HG03342 (cell line): ENCODE measurements around the gene PLCL1.
"Not testable (repeated sequence)": the region's sequence is repeated elsewhere in the genome, so short reads cannot be mapped to it uniquely, and the experiment has no call there.

Experiments
- ATAC-seq: cut with Tn5 transposase; IDR thresholded peaks from one replicate; pipeline ENCODE4 v1.9.1; 2021; ENCODE audit warnings: mild to moderate bottlenecking, moderate library complexity; ENCODE audit not compliant: unreplicated experiment

PLCL1 gene

DNA sequence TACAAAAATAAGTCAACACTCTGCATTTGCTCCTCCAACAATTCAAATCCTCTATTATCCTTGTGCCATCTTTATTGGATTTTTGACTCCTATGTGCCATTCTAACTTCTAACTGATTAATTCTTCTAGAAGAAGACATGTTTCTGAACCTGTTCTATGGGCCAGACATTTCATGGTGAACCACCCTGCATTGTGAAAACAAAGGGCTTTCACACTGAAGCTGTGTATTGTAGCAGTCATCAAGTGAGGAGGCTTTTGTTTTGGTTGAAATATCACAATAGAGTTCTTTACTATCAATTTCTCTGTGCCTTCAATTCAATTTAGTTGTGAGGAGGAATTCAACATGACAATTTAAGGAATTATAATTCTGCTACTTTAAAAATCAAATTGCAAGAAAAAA is 357.9 kb downstream of the PLCL1 start:
- ATAC-seq, result no peak

DNA sequence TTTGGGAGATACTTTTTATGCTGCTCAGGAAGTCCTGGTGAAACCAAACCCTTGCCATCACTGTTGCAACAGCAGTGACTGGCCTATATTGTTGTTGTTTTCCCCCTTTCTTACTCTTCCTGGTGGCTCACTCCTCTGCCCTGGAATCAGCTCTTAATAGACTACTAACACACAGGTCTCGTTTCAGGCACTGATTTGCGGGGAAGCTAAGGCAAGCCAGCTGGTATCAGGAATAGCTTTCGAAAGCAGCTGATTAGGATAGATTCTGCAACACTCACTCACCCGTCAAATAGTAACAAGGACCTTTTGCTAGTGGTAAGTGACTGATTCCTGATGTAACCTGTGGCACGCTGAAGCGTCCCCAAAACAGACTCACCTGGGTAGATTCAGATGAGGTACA is 360.4 kb downstream of the PLCL1 start:
- no peak for ATAC-seq

DNA sequence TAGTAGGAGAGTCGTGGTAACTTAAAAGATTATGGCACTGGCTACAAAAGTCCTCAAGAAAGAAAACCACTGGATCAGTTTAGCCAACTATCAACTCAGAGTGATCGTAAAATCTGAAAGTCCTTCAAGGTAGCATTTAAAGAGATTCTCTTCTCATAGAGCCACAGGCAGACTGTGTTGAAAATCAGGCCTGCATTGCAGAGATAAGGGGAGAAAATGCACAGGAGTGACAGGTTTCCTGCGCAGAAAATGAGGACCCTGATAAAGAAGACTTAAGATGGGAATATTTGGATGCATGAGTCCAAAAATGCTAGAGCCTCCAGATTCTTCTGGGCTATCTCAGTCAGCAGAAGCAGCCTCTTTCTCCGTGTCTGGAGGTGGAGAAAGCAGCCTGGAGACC is 360.9 kb downstream of the PLCL1 start:
- ATAC-seq, result no peak

DNA sequence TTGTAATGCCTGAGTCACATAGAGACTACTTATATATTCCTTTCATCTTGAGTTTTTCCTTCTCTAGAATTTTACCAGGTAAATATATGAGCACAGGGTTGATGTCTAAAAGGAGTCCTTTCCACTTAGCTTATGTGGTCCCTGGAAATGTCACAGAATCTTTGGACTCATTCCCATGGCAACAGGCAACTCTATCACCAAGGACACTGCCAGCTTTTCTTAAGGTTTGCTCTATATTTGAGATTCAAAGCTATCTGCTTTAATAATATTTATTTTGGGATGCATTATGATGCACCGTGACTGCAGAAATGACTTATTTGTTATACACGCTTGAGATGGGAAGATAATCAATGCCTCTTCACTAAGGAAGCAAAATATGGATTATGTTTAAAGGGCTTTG is 363.0 kb downstream of the PLCL1 start:
- no peak for ATAC-seq

DNA sequence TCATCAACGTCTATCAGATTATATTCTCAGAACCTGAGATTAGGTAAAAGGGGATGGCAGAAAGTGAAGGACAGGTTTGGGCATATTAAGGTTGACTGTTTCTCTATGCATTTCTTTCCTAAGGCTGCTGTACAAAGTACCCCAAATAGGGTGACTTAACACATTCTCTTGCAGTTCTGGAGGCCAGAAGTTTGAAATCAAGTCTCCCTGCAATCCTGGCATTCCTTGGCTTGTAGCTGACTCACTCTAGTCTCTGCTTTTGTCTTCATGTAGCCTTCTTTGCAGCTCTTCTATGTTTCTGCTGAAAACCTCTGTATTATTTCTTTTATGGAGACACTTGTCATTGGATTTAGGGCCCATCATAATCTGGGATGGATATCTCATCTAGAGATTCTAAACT is 364.3 kb downstream of the PLCL1 start:
- no peak for ATAC-seq

DNA sequence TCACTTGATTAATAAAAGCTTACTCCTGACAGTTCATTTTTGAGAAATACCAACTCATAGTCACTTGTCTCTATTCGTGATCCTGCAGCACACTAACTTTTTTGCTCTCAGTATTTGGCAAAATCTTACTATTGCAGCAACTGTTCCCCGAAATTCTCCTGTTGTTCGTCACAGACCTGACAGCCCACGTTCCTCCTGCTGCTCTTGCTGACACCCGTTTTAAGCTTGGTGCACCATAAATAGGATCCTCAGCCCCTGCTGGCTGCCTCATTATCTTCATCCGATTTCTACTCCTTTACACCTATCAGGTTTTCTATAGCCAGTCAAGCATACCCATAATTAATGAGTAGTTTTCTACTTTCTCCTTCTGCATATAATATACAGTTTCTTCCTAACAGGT is 368.8 kb downstream of the PLCL1 start:
- ATAC-seq, result no peak

GRCh38 chr2:198173864-198174263 is 369.5 kb downstream of the PLCL1 start:
- no peak for ATAC-seq

GRCh38 chr2:198175271-198175670 is 370.9 kb downstream of the PLCL1 start:
- ATAC-seq, result no peak

- ATAC-seq, result no peak
Observed at GRCh38 chr2:198177040-198177439, 372.6 kb downstream of the PLCL1 start.

DNA sequence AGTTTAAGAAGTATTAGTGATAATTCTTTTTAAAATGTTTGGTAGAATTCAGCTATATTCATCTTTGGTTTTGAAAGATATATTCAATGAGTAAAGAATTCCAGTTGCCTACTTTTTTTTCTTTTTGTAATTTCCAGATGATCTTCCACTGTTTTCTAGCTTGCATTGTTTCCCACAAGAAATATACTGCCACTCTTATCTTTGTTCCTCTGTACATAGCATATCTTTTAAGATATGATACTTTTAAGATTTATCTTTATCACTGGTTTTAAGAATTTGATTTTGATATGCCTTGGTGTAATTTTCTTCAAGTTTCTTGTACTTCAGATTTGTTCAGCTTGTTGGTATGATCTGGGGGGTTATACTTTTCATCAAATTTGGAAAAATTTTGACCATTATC is 374.4 kb downstream of the PLCL1 start:
- no peak for ATAC-seq

DNA sequence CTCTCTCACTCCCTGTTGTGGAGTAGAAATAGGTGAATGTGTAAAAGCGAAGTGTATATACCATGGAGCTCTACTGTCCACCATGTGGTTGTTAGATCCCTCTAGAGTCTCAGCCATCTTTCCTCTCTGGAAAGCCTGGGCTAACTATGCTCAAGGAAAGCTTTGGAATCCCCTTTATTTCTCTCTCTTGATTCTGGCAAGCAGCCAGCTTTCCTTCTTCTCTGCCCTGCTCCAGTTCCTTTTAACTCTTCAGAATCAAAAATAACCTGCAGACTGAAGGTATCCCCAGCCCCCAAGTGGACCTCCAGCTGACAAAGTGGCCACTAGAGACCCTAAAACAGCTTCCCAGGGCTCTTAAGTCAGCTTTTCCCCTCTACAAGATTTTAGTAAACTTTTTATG is 381.9 kb downstream of the PLCL1 start:
- ATAC-seq, result no peak

GRCh38 chr2:198187841-198188240 is 383.4 kb downstream of the PLCL1 start:
- ATAC-seq, result no peak

GRCh38 chr2:198188982-198189381 is 384.6 kb downstream of the PLCL1 start:
- no peak for ATAC-seq

DNA sequence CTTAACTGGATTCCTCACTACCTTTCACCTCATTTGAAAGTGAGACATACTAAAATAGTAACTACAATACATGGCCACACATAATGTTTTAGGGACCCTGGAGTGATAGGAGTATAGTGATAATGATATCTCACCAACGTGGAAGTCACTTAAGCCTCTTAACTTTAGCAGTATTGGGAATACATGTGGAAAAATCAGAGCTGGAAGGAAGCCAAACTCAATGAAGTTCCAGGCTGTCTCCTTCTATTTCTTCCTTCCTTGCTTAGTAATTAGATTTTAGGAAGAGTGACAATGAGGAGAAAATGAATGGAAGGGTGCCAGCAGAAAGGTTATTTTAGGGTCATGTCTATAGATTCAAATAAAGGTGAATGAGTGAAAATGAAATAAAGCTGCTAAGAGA is 387.3 kb downstream of the PLCL1 start:
- ATAC-seq, result no peak

DNA sequence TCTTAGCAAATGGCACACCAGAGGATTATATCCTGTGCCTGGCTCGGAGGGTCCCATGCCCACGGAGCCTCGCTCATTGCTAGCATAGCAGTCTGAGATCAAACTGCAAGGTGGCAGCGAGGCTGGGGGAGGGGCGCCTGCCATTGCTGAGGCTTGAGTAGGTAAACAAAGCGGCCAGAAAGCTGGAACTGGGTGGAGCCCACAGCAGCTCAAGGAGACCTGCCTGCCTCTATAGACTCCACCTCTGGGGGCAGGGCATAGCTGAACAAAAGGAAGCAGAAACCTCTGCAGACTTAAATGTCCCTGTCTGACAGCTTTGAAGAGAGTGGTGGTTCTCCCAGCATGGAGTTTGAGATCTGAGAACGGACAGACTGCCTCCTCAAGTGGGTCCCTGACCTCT is 392.2 kb downstream of the PLCL1 start:
- not testable (repeated sequence) for ATAC-seq
